K562 (cell line): ENCODE results near the gene EGFR. TPM values are rescaled to one million over a fixed set of nuclear protein-coding genes. Genes with fewer than 3 reads are reported as not detected.

Experiments used
- ATAC-seq: fragments of 200-7000 bp; cut with Tn5 transposase; 3 replicates; pipeline ENCODE4 v1.9.1; 2020; ENCODE audit warnings: moderate library complexity
- BruUV-seq: library from RNA; stranded (reverse); fragments of 400-500 nt; replicated peaks from 2 replicates; lab custom pipeline; 2021; lab: Mats Ljungman, UMichigan
- CTCF ChIA-PET: fragments of 300-600 bp; formaldehyde crosslinking; extraction: SDS; loops from one replicate; lab custom pipeline; 2021; ENCODE audit warnings: low intra/inter-chr PET ratio; lab: Yijun Ruan, JAX
- POLR2A ChIA-PET: fragments of 300-600, 350-650 bp; sonication (Branson Sonifier 250); formaldehyde crosslinking; extraction: SDS; loops from one replicate; lab custom pipeline; 2021; ENCODE audit warnings: antibody characterized with exemption, inconsistent platforms; lab: Yijun Ruan, JAX
- DNase-seq, 4 experiments: peaks; one replicate each; pipeline versions ENCODE4 v3.0.0 to v3.0.0-alpha.2; 2011 to 2018; ENCODE audit warnings: low spot score in 3 of 4, mixed read lengths in 3 of 4; ENCODE audit errors: extremely low read depth in 1 of 4
- FAIRE-seq: peaks from 2 replicates; lab custom pipeline; 2011; peaks lifted over from hg19 to GRCh38; lab: Jason Lieb, UNC
- H2AFZ ChIP-seq: 2 replicates; pipeline ENCODE4 v1.6.0; 2011; ENCODE audit warnings: low read depth, low read length, control low read depth, inconsistent platforms
- H3K27ac ChIP-seq: fragments of 200-600 bp; 3 replicates; pipeline ENCODE4 v1.8.0; 2011; ENCODE audit warnings: low read depth, mild to moderate bottlenecking, control low read depth, inconsistent platforms, low read length, moderate library complexity, mixed read lengths; ENCODE audit errors: extremely low read depth
- H3K27me3 ChIP-seq, 2 experiments: fragments of 300-600 bp in 1 of 2; 2 replicates in 1 of 2; 3 replicates in 1 of 2; pipeline versions ENCODE4 v1.6.0 to v1.8.0; 2011; ENCODE audit warnings: inconsistent platforms in 2 of 2, low read length in 2 of 2, mild to moderate bottlenecking in 1 of 2, mixed read lengths in 1 of 2, moderate library complexity in 1 of 2; ENCODE audit not compliant: control insufficient read depth in 2 of 2, insufficient read depth in 2 of 2
- H3K36me3 ChIP-seq: fragments of 300-600 bp; 3 replicates; pipeline ENCODE4 v1.8.0; 2011; ENCODE audit warnings: mild to moderate bottlenecking, low read length, inconsistent platforms; ENCODE audit not compliant: control insufficient read depth, insufficient read depth
- H3K4me1 ChIP-seq, 2 experiments: fragments of 200-600 bp in 1 of 2; replicated peaks in 1 of 2; 2 replicates in 1 of 2; 3 replicates in 1 of 2; pipeline versions ENCODE4 v1.5.1 to v1.8.0; 2011; ENCODE audit warnings: inconsistent platforms in 2 of 2, low read length in 2 of 2, mild to moderate bottlenecking in 1 of 2, mixed read lengths in 1 of 2, moderate library complexity in 1 of 2; ENCODE audit not compliant: control insufficient read depth in 2 of 2, insufficient read depth in 2 of 2
- H3K4me2 ChIP-seq: 2 replicates; pipeline ENCODE4 v1.6.1; 2011; ENCODE audit warnings: low read length, control low read depth, inconsistent platforms, mixed read lengths; ENCODE audit not compliant: insufficient read depth
- H3K4me3 ChIP-seq: fragments of 200-600 bp; sonication (generic), shearing (Covaris generic); 2 replicates; pipeline ENCODE4 v1.5.1; 2016; ENCODE audit warnings: control low read depth, inconsistent platforms
- H3K79me2 ChIP-seq: fragments of 200-600 bp; 3 replicates; pipeline ENCODE4 v1.8.0; 2011; ENCODE audit warnings: low read length, inconsistent platforms; ENCODE audit not compliant: control insufficient read depth, insufficient read depth
- H3K9ac ChIP-seq, 2 experiments: 2 replicates each; pipeline versions ENCODE4 v1.6.0 to v1.6.1; 2011; ENCODE audit warnings: low read depth in 2 of 2, low read length in 2 of 2, control low read depth in 1 of 2, inconsistent platforms in 1 of 2, mild to moderate bottlenecking in 1 of 2, mixed read lengths in 1 of 2; ENCODE audit not compliant: insufficient read depth in 1 of 2
- H3K9me1 ChIP-seq: one replicate; pipeline ENCODE4 v1.6.0; 2011; ENCODE audit warnings: inconsistent platforms, mild to moderate bottlenecking, low read length, moderate library complexity; ENCODE audit not compliant: control insufficient read depth, insufficient read depth
- H3K9me3 ChIP-seq: replicated peaks from 2 replicates; pipeline ENCODE4 v1.5.1; 2011; ENCODE audit warnings: low read depth, low read length, inconsistent platforms; ENCODE audit not compliant: control insufficient read depth, insufficient read depth
- H4K20me1 ChIP-seq: replicated peaks from 2 replicates; pipeline ENCODE4 v1.6.1; 2011; ENCODE audit warnings: low read length, inconsistent platforms, mixed read lengths; ENCODE audit not compliant: control insufficient read depth, insufficient read depth
- DNMT1 ChIP-seq: fragments of 450-650 bp; IDR thresholded peaks from 2 replicates; pipeline ENCODE4 v1.6.1; 2016; ENCODE audit warnings: antibody characterized with exemption, mild to moderate bottlenecking
- FOXA1 ChIP-seq: fragments of 450-650 bp; IDR thresholded peaks from 2 replicates; pipeline ENCODE4 v1.6.1; 2016; ENCODE audit warnings: mild to moderate bottlenecking, borderline replicate concordance
- LEF1 ChIP-seq: fragments of 450-650 bp; IDR thresholded peaks from 2 replicates; pipeline ENCODE4 v1.6.1; 2016; ENCODE audit warnings: mild to moderate bottlenecking
- MCM5 ChIP-seq: fragments of 450-650 bp; IDR thresholded peaks from 2 replicates; pipeline ENCODE4 v1.6.1; 2016; ENCODE audit warnings: low read depth
- NCOA1 ChIP-seq: fragments of 450-650 bp; IDR thresholded peaks from 2 replicates; pipeline ENCODE4 v1.6.1; 2016; ENCODE audit warnings: low read depth
- PRPF4 ChIP-seq: fragments of 200-400 bp; formaldehyde crosslinking; IDR thresholded peaks from one replicate; pipeline ENCODE4 v1.6.1; 2017; ENCODE audit warnings: low read length, low read depth, mild to moderate bottlenecking; ENCODE audit not compliant: insufficient read depth, poor library complexity, severe bottlenecking
- RCOR1 ChIP-seq, 2 experiments: IDR thresholded peaks; 2 replicates each; pipeline ENCODE4 v1.6.1; 2012; ENCODE audit warnings: low read depth in 2 of 2, low read length in 2 of 2, borderline replicate concordance in 1 of 2, improper control_type of control experiment in 1 of 2
- STAG1 ChIP-seq: sonication (generic); formaldehyde crosslinking; IDR thresholded peaks from 2 replicates; pipeline ENCODE4 v1.5.0; 2020; ENCODE audit warnings: missing genetic modification reagents, borderline replicate concordance
- ZNF175 ChIP-seq: fragments of 200-800 bp; sonication (Bioruptor generic); IDR thresholded peaks from 2 replicates; pipeline ENCODE4 v1.6.1; 2016; ENCODE audit warnings: low read depth, mild to moderate bottlenecking, missing genetic modification characterization, missing compliant biosample characterization
- ZNF778 ChIP-seq: fragments of 450-650 bp; formaldehyde crosslinking; IDR thresholded peaks from 2 replicates; pipeline ENCODE4 v1.4.0; 2020; ENCODE audit warnings: mild to moderate bottlenecking, moderate library complexity
- WGBS: fragments of 100-300 bp; shearing (Covaris generic); methylation state at CpG from one replicate; pipeline ENCODE4 v1.1.6; 2016; ENCODE audit warnings: low coverage, mixed read lengths; ENCODE audit not compliant: insufficient coverage; ENCODE audit errors: missing lambda C conversion rate; 5-methylcytosine and 5-hydroxymethylcytosine counted together
- in situ Hi-C: fragments of 300-500 bp; cut with MboI; formaldehyde crosslinking; loops from 4 replicates; pipeline ENCODE4 v1.15.0; 2018; ENCODE audit warnings: inconsistent platforms, mixed read lengths
- intact Hi-C: fragments of 100-400 bp; cut with micrococcal nuclease; formaldehyde crosslinking; loops from 2 replicates; pipeline ENCODE4 v1.14.2; 2022
- polyA plus RNA-seq, 8 experiments: library from polyadenylated mRNA; depleted of rRNA in 4 of 8; stranded (reverse) in 5 of 8; unstranded in 3 of 8; fragments of >200 nt; fragmentation: Nextera tagmentation in 2 of 8; fragmentation: Illumina TruSeq in 1 of 8; extraction: Ambion mirVana in 2 of 8; extraction: Trizol in 1 of 8; gene quantifications; 2 replicates each; pipeline versions ENCODE4 v1.2.1 to v1.2.3, GENCODE V29; 2011 to 2014; ENCODE audit warnings: inconsistent platforms in 1 of 8, missing spikeins in 1 of 8
- total RNA-seq, 7 experiments: library from RNA; depleted of rRNA in 6 of 7; stranded (reverse); fragments of >200 nt in 6 of 7; fragmentation: Illumina TruSeq in 2 of 7; extraction: Trizol in 2 of 7; gene quantifications; 2 replicates each; pipeline versions ENCODE4 v1.2.1 to v1.2.3, GENCODE V29; 2011 to 2021; ENCODE audit warnings: low replicate concordance in 1 of 7
- TF ChIP-seq, protein P1 (sequence below): fragments of 450-650 bp; IDR thresholded peaks from 2 replicates; pipeline ENCODE4 v1.6.1; 2014; ENCODE audit warnings: low read depth, mild to moderate bottlenecking, moderate library complexity, borderline replicate concordance
- TF ChIP-seq, protein P2 (sequence below): fragments of 450-650 bp; IDR thresholded peaks from 2 replicates; pipeline ENCODE4 v1.6.1; 2017; ENCODE audit warnings: antibody characterized with exemption

Gene EGFR
- total and polyA plus RNA-seq, 9 of the 15 experiments (the other 6 are each of a cell fraction or from before 2014, with no cell fraction given), result 0.13 TPM; not detected in 8

DNA sequence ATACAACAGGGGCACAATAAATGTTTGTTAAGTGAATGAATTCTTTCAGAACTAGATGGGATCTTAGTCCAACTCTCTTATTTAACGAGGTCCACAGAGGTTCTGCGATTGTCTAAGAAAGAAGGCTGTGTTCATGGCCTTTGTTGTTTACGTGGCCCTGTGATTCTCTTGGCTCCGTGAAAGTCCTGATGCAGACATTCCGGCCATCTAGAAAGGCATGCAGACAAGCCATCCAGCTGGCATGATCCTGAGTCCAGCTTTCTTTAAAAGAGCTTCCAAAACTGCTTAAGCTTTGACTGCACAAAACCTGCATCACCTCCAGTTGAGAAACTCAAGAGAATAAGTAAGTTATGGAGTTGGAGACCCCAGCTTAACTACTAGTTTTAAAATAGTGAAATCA is 26.0 kb downstream of the EGFR start:
- no TSS peak for BruUV-seq
- no peak overlapping the region for H3K27ac ChIP-seq
- intact Hi-C loops, result no loop called here
- TF ChIP-seq, protein P1, sequence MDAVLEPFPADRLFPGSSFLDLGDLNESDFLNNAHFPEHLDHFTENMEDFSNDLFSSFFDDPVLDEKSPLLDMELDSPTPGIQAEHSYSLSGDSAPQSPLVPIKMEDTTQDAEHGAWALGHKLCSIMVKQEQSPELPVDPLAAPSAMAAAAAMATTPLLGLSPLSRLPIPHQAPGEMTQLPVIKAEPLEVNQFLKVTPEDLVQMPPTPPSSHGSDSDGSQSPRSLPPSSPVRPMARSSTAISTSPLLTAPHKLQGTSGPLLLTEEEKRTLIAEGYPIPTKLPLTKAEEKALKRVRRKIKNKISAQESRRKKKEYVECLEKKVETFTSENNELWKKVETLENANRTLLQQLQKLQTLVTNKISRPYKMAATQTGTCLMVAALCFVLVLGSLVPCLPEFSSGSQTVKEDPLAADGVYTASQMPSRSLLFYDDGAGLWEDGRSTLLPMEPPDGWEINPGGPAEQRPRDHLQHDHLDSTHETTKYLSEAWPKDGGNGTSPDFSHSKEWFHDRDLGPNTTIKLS, result no peak
- TF ChIP-seq NCOA1, result no peak
- TF ChIP-seq, all 486 proteins: peak for 0
- H3K27me3 ChIP-seq, result peaks cover 7 to 9% of the 10 kb centered on the region in 2 experiments; a peak in 2 of 5 replicates
- no peaks in the 10 kb centered on the region for H4K20me1 ChIP-seq
- 0% methylated on average over 5 of the region's 5 CpGs for WGBS
- no peak overlapping the region for H3K4me2 ChIP-seq
- H3K9me1 ChIP-seq, result no peaks in the 10 kb centered on the region
- ATAC-seq, result no peak
- no peak for DNase-seq
- in situ Hi-C loops, result no loop called here
- no peaks in the 10 kb centered on the region for H3K4me1 ChIP-seq
- no peaks in the 10 kb centered on the region for H3K36me3 ChIP-seq
- no peak overlapping the region for H3K4me3 ChIP-seq
- no peaks in the 10 kb centered on the region for H3K9me3 ChIP-seq
- H2AFZ ChIP-seq, result no peak overlapping the region
- H3K9ac ChIP-seq, result no peak overlapping the region
- ChIA-PET POLR2A (interaction anchor here (1.2 kb wide), 1 partner anchor 9 kb away, joined by 3 read pairs; no protein-coding TSS in a partner anchor), CTCF (no interaction called here)
- no peaks in the 10 kb centered on the region for H3K79me2 ChIP-seq
- FAIRE-seq, result no peak

DNA sequence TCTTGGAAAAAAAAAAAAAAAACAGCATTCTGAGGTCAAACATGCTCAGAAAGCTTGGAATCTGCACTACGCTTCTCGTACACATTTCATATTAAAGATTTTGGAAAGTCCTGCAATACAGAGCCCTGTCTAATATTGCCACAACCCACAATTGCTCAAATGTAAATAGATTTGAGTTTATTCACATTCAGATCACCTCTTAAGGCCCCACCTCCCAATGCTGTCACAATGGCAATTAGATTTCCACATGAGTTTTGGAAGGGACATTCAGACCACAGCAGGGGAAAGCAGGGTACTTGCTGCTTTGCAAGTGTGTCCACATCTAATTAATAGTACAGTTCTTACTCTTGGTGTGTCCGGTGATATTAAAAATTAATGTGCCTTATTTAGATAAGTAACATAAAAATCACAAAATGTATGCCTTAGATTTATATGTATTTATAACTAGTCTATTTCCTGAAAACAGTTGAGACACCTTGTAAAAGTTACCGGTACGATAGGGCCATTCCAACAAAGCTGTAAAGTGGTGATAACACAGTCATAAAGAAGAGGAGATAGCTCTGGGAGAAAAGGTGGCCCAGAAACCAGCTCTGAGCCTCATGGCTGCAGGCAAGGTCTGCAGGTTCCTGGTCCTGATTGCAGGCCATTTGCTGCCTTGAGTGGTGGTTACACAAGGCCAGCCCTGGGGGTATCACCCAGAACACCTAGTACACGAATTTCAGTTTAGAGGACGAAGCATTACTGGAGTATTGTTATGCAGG is 27.9 kb downstream of the EGFR start:
- ATAC-seq (no peak), DNase-seq (no peak), FAIRE-seq (no peak)
- TF ChIP-seq STAG1 (no peak), PRPF4 (no peak), MCM5 (no peak), ZNF778 (CRISPR knock-in tag) (no peak), NCOA1 (no peak), FOXA1 (no peak), ZNF175 (CRISPR knock-in tag) (no peak), RCOR1 (IDR thresholded peaks at IDR 0.05; ENCODE audit: borderline replicate concordance in 1 of 2, low read depth in 2 of 2, low read length in 2 of 2) (no peak), DNMT1 (no peak), LEF1 (no peak)
- TF ChIP-seq, protein P2, sequence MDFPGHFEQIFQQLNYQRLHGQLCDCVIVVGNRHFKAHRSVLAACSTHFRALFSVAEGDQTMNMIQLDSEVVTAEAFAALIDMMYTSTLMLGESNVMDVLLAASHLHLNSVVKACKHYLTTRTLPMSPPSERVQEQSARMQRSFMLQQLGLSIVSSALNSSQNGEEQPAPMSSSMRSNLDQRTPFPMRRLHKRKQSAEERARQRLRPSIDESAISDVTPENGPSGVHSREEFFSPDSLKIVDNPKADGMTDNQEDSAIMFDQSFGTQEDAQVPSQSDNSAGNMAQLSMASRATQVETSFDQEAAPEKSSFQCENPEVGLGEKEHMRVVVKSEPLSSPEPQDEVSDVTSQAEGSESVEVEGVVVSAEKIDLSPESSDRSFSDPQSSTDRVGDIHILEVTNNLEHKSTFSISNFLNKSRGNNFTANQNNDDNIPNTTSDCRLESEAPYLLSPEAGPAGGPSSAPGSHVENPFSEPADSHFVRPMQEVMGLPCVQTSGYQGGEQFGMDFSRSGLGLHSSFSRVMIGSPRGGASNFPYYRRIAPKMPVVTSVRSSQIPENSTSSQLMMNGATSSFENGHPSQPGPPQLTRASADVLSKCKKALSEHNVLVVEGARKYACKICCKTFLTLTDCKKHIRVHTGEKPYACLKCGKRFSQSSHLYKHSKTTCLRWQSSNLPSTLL, result no peak
- in situ Hi-C loops (no loop called here), intact Hi-C loops (no loop called here)
- no peak overlapping the region for H3K4me2 ChIP-seq
- H3K4me1 ChIP-seq, result no peaks in the 10 kb centered on the region
- no peaks in the 10 kb centered on the region for H3K79me2 ChIP-seq
- H2AFZ ChIP-seq, result no peak overlapping the region
- no peaks in the 10 kb centered on the region for H3K9me1 ChIP-seq
- H3K27me3 ChIP-seq, result peaks cover 9 to 10% of the 10 kb centered on the region in 2 experiments; a peak in 2 of 5 replicates
- H3K36me3 ChIP-seq, result no peaks in the 10 kb centered on the region
- WGBS, result 3% methylated on average over 7 of the region's 7 CpGs
- no peaks in the 10 kb centered on the region for H3K9me3 ChIP-seq
- no peaks in the 10 kb centered on the region for H4K20me1 ChIP-seq
- CTCF ChIA-PET, result interaction anchor here (0.6 kb wide), 1 partner anchor 101 kb away, joined by 7 read pairs; no protein-coding TSS in a partner anchor
- H3K9ac ChIP-seq, result no peak overlapping the region
- no TSS peak for BruUV-seq
- no peak overlapping the region for H3K27ac ChIP-seq
- POLR2A ChIA-PET, result no interaction called here
- no peak overlapping the region for H3K4me3 ChIP-seq
